HG02884 (cell line): ENCODE results near the gene MCM9.

Source experiments
- ATAC-seq: cut with Tn5 transposase; IDR thresholded peaks from one replicate; pipeline ENCODE4 v1.9.1; 2021; ENCODE audit warnings: mild to moderate bottlenecking, moderate library complexity; ENCODE audit not compliant: unreplicated experiment

MCM9 gene

DNA sequence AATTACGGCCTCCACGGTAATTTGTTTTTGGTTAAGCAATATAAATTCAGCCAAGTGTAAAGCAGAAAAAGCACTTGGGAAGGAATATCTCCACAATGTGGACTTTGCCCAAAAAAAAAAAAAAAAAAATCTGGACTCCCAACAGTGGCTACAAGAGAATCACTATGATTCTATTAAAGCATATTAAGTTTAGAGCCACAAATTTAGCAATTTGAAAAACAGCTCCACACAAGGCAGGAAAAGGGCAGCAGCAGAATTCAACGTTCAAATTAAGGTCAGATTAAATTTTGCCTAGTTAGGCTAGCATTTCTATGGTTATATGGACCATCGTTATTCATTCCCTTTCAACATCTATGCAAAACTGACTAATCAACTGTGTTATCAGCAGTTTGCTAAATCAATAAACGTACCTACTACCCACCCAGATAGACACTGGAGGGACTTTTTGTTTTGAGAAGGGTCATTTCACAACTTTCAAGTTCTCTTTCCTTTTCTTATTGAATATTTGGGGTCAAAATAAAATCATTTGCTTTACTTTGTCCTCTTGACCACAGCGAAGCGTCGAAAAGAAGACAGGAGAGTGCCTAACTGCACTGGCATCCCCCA is 1.0 kb downstream of the MCM9 start:
- ATAC-seq: no peak

DNA sequence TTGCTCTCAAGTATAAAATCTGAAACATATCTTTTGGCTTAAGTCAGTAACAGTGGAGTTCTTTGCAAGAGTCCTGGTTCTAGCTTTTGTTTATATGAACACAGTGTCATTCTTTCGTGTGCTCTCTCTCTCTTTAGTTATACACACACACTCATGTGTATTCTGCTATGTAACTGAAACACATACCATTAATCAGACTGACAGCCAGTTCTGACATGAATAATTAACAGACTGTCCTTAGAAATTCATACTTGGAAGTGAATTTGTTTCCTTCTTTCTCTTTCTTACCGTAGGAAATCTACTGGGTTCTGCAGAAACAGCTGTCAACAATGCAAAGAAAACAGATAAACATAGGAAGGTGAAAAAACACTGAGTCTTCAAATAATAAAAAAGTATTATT is 2.5 kb downstream of the MCM9 start:
- no peak for ATAC-seq

DNA sequence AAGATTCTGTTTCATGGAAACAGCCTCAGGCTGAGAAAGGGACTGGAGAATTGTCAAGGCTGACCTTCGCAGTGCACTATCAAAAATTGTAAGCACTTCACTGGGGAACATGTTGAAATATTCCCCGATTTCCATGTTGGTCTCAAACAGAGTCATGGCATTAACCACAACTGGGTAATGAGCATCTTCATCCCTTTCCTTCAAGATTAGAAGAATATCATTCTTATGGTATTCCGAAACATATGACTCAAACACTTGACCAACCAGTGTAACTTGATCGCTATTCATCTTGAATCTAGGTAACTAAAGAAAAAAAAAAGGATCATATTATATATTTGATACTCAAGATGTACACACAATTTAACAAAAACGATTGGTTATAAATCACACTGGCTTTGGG is 3.5 kb downstream of the MCM9 start:
- ATAC-seq: no peak

DNA sequence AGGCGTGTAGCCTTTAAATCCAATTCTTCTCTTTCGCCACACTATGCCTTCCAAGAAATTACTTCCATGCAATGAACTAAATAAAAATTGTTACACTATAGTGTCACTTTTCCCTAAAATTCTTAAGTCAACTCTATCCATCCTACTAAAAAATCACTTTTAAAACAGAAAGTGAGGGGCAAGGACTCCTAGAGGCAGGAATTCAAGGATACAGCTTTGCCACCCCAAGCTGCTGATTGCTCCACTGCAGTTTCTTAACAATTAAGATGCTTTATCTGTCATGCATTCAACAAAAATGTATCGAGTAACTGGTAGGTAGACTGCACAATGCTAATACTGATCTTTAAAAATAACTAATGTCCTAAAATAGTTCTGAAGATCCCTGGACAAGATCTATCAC is 4.3 kb downstream of the MCM9 start:
- no peak for ATAC-seq

DNA sequence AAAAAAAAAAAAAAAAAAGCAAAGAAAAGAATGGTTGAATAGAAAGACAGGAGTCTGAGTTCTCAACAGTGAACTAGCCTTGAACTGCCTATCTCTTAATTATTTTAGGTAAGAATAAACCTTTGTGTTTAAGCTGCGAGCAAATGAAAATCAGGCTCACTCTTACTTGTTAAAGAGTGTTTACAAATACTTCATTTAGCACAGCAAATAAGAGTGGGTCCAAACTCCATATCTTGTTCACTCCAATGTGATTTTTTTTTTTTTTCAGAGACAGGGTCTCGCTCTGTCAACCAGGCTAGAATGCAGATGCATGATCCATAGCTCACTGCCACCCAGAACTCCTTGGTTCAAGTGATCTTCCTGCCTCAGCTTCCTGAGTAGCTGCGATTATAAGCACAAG is 11.9 kb downstream of the MCM9 start:
- ATAC-seq: no peak

DNA sequence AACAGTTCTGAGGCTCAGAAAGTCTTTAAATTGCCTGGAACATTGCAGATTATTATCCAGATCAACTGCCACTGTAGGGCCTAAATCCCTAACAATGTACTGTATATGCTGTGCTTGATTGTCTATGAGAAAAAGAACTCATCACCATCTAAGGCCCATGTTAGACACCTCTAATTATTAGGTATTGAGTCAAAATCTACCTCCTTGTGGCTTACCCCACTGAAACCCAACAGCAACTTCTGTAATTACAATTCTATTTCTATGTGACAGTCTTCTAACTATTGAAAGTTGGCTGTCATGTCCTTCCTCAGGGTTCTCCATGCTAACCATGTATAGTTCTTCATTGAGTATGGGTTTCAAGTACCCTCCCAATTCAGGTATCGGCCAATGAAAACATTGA is 13.9 kb downstream of the MCM9 start:
- ATAC-seq: peak; percentile 52

DNA sequence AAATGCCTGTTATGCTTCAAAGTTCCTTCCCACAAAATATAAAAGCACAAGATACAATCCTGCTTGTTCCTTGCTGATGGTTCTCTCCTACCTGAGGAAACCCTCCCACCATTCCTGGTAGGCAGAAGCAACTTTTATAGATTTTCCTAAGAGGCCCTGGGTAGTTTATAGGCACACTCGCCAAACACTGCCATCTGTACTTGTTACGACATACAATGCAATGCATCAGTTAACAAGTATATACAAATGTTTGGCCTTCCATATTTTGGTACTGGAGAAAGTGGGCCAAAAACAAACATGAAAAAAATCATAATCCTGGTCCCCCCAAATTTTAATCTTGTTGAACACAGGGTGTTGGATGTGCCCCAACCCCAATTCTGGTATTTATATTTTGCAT is 16.6 kb downstream of the MCM9 start:
- ATAC-seq: no peak

DNA sequence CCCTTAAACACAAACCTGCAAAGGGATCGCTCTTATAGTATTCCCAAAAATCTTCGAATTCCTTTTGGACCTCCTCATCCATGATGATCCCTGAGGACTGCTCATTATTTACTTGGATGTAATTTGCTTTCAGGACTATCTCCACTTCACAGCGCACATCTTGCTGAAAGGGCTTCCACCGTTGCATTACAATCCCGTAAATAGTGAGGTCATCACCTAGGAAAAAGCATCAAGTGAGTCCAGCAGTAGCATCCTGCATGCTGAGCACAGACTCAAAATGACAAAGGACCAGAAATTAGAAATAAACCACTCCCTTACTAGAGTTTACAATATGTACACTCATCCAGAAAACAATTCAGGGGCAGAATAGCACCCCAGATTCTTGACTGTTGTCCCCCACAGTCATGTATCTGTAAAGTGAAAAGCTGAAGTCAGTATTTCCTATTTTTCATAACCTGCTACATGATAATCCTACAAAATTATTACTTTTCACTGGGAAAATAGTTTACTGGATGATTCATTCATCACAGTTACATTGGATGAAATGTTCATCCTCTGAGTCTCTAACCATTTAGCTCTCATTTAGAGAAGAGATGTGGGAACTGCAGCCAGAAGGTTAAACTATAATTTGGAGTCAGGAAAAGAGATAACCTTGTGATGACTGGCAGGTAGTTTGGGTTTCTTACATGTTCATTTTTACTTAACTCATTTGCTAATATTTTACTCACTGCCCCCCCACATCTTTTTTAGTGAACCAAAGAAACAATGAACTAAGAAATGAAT is 17.2 kb downstream of the MCM9 start:
- no peak for ATAC-seq

DNA sequence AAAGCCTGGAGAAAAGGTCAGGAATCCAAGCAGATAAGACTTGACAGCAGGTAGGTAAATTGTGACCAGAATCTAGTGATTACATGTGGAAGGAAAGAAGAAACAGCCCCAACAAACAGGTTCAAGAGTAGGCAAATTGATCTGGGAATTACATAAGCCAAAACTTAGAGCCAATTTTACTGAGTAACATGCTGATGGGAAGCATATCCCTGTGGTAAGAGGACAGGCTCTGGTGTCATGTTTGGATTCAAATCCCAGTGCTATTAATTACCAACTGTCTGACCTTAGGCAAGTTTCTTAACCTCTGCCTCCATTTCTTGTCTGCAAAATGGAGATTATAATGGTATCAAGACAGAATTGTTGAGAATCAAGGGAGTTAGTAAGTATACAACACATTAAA is 20.4 kb downstream of the MCM9 start:
- ATAC-seq: no peak

DNA sequence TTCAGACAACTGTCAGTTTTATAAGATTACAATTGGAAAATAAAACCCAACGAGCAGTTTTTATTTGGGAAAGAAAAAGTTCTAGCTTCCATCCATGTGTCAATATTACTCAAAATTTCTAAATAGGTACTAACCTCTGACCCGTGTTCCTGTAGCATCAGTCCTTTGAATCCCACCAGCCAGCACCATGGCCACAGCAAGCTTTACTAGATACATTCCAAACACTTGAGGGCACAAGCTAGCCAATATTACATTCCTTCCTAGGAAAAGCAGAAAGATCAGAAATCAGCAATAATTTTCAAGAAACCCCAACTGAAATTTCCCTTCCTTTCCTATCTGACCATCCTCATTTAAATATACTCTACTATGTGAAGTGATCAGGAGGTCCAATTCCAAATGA is 21.8 kb downstream of the MCM9 start:
- ATAC-seq: no peak

DNA sequence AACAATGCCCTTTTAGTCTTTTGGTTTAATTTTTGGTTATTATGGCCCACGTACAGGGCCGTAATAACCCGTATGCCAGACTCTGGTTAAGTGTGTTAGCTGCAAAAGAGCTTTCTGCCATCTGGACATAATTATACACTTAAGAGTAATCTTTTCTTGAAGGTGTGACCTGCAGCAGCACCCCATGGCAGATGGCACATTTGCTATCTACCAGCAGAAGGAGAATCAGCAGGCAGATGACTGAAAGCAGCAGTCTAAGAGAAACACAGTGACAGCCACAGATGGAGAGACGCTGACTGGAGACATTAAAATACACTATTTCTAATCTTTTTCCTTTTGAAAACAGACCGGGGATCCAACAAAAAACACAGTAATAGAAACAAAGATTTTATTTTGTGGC is 22.3 kb downstream of the MCM9 start:
- ATAC-seq: no peak

DNA sequence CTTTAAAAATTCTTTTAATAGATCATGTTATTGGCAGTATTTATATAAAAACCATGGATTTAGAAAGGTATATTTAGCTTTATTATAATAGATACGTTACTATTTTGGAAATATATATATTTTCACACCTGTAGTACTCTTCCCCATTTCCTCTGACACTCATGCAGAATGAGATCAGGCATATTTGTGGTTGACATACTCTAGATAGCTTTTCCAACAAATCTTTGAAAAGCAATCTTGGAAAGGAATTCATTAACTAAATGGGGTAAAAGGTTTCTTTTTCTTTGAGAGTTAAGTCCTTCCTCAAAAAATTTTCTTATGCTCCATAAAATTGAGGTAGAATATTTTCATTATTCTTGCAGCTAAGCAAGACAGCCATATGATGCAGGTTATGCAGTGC is 26.5 kb downstream of the MCM9 start:
- no peak for ATAC-seq

DNA sequence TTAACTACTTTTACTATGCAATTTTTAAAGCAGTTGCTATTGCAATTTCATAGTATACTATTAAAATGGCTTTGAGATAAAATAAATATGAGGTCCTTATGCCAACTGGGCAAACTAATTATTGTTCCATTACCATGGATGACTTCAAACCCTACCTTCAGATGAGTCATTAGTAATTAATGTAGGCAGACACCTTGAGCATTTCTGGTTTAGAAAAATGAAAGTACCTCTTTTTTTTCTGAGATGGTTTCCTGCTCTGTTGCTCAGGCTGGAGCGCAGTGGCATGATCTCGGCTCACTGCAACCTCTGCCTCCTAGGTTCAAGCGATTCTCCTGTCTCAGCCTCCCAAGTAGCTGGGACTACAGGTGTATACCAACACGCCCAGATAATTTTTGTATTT is 29.1 kb downstream of the MCM9 start:
- ATAC-seq: no peak

DNA sequence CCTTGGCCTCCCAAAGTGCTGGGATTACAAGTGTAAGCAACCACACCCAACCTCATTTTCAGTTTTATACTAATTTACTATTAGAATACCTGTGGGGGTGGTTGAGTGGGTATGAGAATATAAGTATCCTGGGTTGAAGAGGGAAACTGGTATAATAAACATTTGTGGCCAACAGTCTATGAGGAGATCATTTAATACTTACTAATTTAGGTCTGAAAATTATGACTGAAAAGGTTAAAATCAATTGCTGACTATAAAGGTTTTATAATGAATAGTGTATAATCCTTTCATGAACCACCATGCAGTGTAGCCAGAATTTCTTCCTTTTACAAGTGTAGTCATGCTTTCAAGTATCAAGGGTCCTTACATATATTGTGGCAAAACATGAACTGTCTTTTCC is 29.9 kb downstream of the MCM9 start:
- no peak for ATAC-seq

DNA sequence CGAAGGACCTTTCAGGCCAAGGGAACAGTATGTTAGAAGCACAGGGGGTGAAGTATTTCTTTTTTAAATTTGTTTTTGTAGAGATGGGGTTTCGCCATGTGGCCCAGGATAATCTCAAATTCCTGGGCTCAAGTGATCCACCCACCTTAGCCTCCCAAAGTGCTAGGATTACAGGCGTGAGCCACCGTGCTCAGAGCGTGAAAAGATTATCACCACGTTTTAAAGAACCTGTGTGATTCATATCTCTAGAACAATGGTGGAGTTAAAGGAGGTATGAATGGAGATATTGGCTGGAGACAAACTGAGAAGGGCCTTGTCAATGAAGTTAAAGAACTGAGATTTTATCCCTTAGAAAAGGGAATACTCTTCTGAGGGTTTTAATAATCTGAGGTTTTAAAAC is 31.3 kb downstream of the MCM9 start:
- ATAC-seq: no peak

DNA sequence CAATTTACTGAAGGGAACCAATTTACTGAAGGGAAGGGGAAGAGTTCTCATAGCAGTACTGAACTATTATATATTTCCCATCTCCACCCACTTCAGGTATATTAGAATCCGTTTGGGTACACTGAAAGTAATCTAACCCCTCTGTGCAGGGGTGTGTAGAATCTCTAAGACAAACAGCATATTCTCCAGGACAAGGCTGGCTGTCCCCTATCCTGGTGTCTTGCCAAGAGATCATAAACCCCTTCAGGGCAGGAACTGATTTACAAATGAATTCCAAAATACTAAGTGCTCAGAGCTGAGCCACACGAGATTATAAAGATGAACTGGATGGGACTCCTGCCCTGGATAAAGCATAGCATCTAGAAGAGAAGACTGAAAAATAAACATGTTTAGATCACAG is 31.8 kb downstream of the MCM9 start:
- ATAC-seq: no peak

DNA sequence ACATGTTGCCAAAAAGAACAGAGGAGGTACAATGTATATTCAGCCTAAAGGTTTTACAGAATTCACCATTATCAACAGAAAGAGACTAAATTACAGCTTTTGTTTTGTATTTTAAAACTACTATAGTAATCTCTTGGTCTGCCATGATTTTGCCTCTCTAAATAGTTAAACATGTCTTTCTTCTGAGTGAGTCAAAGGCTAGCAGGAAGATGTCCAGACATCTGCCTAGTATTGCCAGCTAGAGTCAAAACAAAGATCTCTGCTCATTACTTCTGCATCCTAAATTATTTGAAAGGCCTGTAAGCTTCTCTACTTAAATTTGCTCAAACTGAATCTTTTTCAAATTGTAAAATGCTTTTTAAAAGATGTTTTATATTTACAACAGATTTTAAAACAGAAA is 32.2 kb downstream of the MCM9 start:
- ATAC-seq: no peak

DNA sequence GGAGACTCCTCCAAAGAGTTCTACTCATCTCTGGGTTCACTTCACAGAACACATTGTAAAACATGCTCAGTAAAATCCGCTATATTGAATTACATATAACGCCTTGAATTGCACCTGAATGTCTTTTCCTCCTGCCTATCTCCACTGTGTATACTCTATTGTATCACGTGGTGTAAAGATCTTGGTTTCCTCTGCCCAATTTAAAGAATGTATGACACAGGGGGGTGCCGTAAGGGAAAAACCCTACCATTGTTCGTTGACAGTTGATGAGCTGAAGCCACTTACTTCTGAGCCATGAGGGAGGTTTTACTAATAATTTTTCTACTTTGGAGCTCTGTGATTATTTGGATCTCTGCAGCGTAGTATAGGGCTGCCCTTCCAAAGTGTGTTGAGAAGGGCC is 35.0 kb downstream of the MCM9 start:
- no peak for ATAC-seq

DNA sequence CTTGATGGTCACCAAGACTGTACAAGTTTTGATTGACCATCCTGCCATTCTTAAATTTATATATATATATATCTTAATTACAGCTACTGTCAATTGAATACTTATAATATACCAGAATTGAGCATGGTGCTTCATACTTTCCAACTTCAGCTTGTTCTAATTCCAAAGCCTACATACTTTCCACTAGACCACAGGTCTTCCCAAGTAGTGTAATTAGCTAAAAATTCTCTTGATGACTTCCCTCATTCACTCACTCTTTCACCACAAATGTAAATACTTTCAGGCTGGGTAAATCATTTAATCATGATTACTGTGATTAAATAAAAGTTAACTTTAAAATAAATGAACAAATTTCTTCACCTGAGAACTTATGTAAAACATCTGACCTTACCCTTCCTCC is 37.6 kb downstream of the MCM9 start:
- ATAC-seq: no peak

DNA sequence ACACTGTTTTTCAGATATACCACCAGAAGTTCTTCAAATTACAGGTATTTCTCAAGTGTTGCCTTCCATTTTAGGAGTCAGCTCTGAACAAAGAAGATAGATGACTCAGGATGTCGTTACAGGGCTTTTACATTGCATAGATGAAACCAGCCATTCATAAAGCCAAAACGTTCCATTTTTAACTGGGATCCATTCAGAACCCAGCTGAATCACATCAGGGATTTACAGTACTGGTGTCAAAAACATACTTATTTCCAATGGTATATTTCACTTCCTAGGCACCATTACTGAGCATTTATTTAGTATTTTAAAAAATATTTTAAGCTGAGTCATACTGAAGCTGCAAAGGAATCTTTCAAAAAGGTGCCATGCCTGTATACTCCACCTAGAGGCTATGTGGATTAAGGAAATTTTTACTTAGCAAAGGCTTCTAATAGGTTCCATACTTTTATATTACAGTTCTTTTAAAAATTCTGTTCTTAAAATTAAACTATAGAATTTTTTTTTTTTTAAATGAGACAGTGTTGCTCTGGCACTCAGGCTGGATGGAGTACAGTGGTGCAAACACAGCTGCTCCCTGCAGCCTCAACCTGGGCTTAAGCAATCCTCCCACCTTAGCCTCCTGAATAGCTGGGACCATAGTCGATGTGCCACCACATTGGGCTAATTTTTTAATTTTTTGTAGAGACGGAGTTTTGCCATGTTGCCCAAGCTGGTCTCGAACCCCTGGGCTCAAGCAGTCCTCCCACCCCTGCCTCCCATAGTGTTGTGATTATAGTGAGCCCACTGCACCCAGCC is 38.4 kb downstream of the MCM9 start:
- ATAC-seq: peak; percentile 16

DNA sequence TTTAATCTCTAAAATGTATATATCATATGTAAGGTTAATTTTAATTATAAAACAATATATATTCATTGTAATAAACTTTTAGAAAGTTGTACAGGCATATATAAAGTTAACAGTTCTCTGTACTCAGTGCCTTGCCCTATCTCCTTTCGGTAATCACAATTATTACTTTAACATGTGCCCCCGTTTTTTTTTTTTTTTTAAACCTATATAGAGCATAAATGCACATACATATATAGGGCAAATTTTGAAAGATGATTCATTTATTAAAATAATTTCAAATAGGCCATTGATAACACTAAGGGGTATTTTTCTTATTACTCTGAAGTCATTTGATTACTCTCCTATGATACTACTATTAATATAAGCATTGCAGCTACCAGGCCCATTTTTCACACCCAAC is 39.1 kb downstream of the MCM9 start:
- no peak for ATAC-seq

DNA sequence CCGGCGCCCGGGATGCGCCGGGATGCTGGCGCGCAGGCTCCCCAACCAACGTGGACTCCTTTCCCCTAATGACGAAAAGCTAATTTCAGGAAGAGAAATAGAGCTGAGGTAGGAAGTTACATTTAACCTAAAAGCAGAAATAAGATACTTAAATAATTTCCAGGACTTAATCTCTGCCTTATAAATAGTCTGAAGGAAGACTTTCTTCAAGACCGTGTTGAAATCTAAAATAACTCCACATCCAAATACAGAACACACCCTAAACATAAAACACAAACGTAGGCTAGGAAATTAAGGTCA is 39.7 kb downstream of the MCM9 start:
- ATAC-seq: no peak
